ENCODE data around the gene HJV. TPM values are rescaled to one million over a fixed set of nuclear protein-coding genes. Genes with fewer than 3 reads are reported as not detected.

Gene HJV
- polyA plus RNA-seq, 3 donors = not detected

GRCh38 chr1:146036965-146037646, 15.6 kb upstream of the HJV start:
- H3K4me1 ChIP-seq (ENCODE audit: control insufficient read depth in 1 of 2, insufficient read depth in 2 of 2, low read length in 2 of 2) = peaks cover 50 to 56% of the 10 kb centered on the region in 2 donors
- no peaks in the 10 kb centered on the region for H4K20me1 ChIP-seq (ENCODE audit: insufficient read depth, low read length)
- peak overlapping the region; percentile 15 to 46 for H3K27ac ChIP-seq (ENCODE audit: low read depth in 1 of 2, low read length in 2 of 2)
- peak overlapping the region; percentile 64 for H2AFZ ChIP-seq (ENCODE audit: insufficient read depth, low read depth, low read length, poor library complexity, severe bottlenecking)
- Mint-ChIP-seq H3K4me1 (peaks cover 51% of the 10 kb centered on the region), H3K4me3 (peak overlapping the region; percentile 97), H3K36me3 (peaks cover 0 to 1% of the 10 kb centered on the region in 2 donors), H3K27me3 (ENCODE audit: low read depth in 3 of 3) (peaks cover 15 to 31% (median 18%) of the 10 kb centered on the region in 3 donors), H3K27ac (peak overlapping the region; percentile 73 to 89 (median 84)), H3K9me3 (peaks cover 0 to 4% (median 0%) of the 10 kb centered on the region in 7 donors)
- H3K4me3 ChIP-seq (replicated peaks in 1 of 3; ENCODE audit: low read depth in 2 of 3, low read length in 3 of 3) = peak overlapping the region; percentile 43 to 75 (median 50)
- H3K9ac ChIP-seq (ENCODE audit: insufficient read depth, low read length, poor library complexity, severe bottlenecking) = peak overlapping the region; percentile 51
- H3K4me2 ChIP-seq (replicated peaks; ENCODE audit: extremely low read depth, low read length, poor library complexity, severe bottlenecking) = peak overlapping the region; percentile 78
- 0% methylated on average over 7 of the region's 21 CpGs for WGBS (ENCODE audit: insufficient coverage)
- intact Hi-C loops (cut with micrococcal nuclease) = loop anchor here in 1 of 2 donors (2.0 kb wide), 1 partner anchor 18 kb away; no protein-coding TSS in a partner anchor
- TF ChIP-seq, protein P1, sequence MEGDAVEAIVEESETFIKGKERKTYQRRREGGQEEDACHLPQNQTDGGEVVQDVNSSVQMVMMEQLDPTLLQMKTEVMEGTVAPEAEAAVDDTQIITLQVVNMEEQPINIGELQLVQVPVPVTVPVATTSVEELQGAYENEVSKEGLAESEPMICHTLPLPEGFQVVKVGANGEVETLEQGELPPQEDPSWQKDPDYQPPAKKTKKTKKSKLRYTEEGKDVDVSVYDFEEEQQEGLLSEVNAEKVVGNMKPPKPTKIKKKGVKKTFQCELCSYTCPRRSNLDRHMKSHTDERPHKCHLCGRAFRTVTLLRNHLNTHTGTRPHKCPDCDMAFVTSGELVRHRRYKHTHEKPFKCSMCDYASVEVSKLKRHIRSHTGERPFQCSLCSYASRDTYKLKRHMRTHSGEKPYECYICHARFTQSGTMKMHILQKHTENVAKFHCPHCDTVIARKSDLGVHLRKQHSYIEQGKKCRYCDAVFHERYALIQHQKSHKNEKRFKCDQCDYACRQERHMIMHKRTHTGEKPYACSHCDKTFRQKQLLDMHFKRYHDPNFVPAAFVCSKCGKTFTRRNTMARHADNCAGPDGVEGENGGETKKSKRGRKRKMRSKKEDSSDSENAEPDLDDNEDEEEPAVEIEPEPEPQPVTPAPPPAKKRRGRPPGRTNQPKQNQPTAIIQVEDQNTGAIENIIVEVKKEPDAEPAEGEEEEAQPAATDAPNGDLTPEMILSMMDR (IDR thresholded peaks at IDR 0.05) = no peak
- DNase-seq = peak; percentile 48 to 77 (median 71)
- H3K36me3 ChIP-seq (replicated peaks in 1 of 2; ENCODE audit: control insufficient read depth in 1 of 2, insufficient read depth in 2 of 2, low read length in 2 of 2) = no peaks in the 10 kb centered on the region
- peaks cover 0 to 10% of the 10 kb centered on the region in 2 donors for H3K27me3 ChIP-seq (ENCODE audit: control insufficient read depth in 2 of 2, insufficient read depth in 2 of 2, low read length in 2 of 2)
- no peaks in the 10 kb centered on the region for H3K9me3 ChIP-seq (replicated peaks in 1 of 2; ENCODE audit: control insufficient read depth in 1 of 2, insufficient read depth in 1 of 2, low read length in 2 of 2)
- H3K79me2 ChIP-seq (ENCODE audit: insufficient read depth, low read length) = no peaks in the 10 kb centered on the region

- H3K9ac ChIP-seq (ENCODE audit: insufficient read depth, low read length, poor library complexity, severe bottlenecking) = no peak overlapping the region
- no peak overlapping the region for H3K27ac ChIP-seq (ENCODE audit: low read depth in 1 of 2, low read length in 2 of 2)
- intact Hi-C loops (cut with micrococcal nuclease) = loop anchor here in 1 of 2 donors (2.0 kb wide), 1 partner anchor 18 kb away; no protein-coding TSS in a partner anchor
These were observed 14.9 kb upstream of the HJV start for GRCh38 chr1:146036241-146036964.

More at GRCh38 chr1:146036241-146036964, 14.9 kb upstream of the HJV start:
- Mint-ChIP-seq H3K27ac (peak overlapping the region in 1 of 7 donors; percentile 2), H3K4me3 (peak overlapping the region; percentile 69 to 97), H3K4me1 (peaks cover 51% of the 10 kb centered on the region), H3K9me3 (peaks cover 0 to 4% (median 0%) of the 10 kb centered on the region in 7 donors), H3K36me3 (peaks cover 0 to 1% of the 10 kb centered on the region in 2 donors), H3K27me3 (ENCODE audit: low read depth in 3 of 3) (peaks cover 15 to 31% (median 19%) of the 10 kb centered on the region in 3 donors)
- TF ChIP-seq, protein P1 (IDR thresholded peaks at IDR 0.05) = no peak
- peak overlapping the region; percentile 78 for H3K4me2 ChIP-seq (replicated peaks; ENCODE audit: extremely low read depth, low read length, poor library complexity, severe bottlenecking)
- H3K4me1 ChIP-seq (ENCODE audit: control insufficient read depth in 1 of 2, insufficient read depth in 2 of 2, low read length in 2 of 2) = peaks cover 50 to 56% of the 10 kb centered on the region in 2 donors
- peak overlapping the region in 1 of 3 experiments; percentile 75 for H3K4me3 ChIP-seq (replicated peaks in 1 of 3; ENCODE audit: low read depth in 2 of 3, low read length in 3 of 3)
- no peaks in the 10 kb centered on the region for H3K36me3 ChIP-seq (replicated peaks in 1 of 2; ENCODE audit: control insufficient read depth in 1 of 2, insufficient read depth in 2 of 2, low read length in 2 of 2)
- no peak overlapping the region for H2AFZ ChIP-seq (ENCODE audit: insufficient read depth, low read depth, low read length, poor library complexity, severe bottlenecking)
- WGBS (ENCODE audit: insufficient coverage) = no CpG with 5 or more reads among the region's 10 CpGs
- no peaks in the 10 kb centered on the region for H3K79me2 ChIP-seq (ENCODE audit: insufficient read depth, low read length)
- no peaks in the 10 kb centered on the region for H3K9me3 ChIP-seq (replicated peaks in 1 of 2; ENCODE audit: control insufficient read depth in 1 of 2, insufficient read depth in 1 of 2, low read length in 2 of 2)
- H3K27me3 ChIP-seq (ENCODE audit: control insufficient read depth in 2 of 2, insufficient read depth in 2 of 2, low read length in 2 of 2) = peaks cover 0 to 10% of the 10 kb centered on the region in 2 donors
- H4K20me1 ChIP-seq (ENCODE audit: insufficient read depth, low read length) = no peaks in the 10 kb centered on the region
- peak in 2 of 3 donors; percentile 31 to 46 for DNase-seq
